GM18907 (cell line): Measurements from ENCODE around the gene FOXP4.

Source experiments
- ATAC-seq: cut with Tn5 transposase; IDR thresholded peaks from one replicate; pipeline ENCODE4 v1.9.1; 2021; ENCODE audit warnings: mild to moderate bottlenecking, moderate library complexity; ENCODE audit not compliant: unreplicated experiment

FOXP4 gene, protein sequence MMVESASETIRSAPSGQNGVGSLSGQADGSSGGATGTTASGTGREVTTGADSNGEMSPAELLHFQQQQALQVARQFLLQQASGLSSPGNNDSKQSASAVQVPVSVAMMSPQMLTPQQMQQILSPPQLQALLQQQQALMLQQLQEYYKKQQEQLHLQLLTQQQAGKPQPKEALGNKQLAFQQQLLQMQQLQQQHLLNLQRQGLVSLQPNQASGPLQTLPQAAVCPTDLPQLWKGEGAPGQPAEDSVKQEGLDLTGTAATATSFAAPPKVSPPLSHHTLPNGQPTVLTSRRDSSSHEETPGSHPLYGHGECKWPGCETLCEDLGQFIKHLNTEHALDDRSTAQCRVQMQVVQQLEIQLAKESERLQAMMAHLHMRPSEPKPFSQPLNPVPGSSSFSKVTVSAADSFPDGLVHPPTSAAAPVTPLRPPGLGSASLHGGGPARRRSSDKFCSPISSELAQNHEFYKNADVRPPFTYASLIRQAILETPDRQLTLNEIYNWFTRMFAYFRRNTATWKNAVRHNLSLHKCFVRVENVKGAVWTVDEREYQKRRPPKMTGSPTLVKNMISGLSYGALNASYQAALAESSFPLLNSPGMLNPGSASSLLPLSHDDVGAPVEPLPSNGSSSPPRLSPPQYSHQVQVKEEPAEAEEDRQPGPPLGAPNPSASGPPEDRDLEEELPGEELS

GRCh38 chr6:41545703-41546474, at the start of gene FOXP4:
FOXP4 (plus strand) TSS chr6:41546381; CDS start chr6:41565761, 19,380 bp downstream.
- ATAC-seq, result peak; percentile 78

GRCh38 chr6:41497573-41497972, 48.6 kb upstream of the FOXP4 start:
- no peak for ATAC-seq

DNA sequence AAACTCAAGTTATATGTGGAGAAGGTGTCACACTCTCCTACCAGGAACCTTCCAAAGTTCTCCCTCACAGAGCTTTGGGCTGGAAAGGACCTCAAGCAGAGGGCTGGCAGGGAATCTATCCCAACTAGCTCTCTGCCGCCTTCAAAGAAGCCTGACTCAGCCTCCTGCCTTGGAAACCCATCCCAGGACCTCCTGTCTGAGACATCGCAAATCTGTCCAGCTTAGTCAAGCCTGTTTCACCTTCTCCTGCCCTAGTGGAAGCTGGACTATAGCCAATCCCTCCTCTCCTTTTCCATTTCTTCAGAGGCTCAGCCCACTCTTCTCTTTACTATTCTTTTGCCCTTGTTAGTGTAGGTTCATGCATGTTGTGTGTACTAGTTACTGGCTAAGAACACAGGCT, 48.2 kb upstream of the FOXP4 start:
- no peak for ATAC-seq

GRCh38 chr6:41498968-41499599, 47.1 kb upstream of the FOXP4 start:
- ATAC-seq, result no peak

GRCh38 chr6:41500561-41500960, 45.6 kb upstream of the FOXP4 start:
- ATAC-seq, result no peak

- ATAC-seq, result no peak
Measured at GRCh38 chr6:41502566-41502916, 43.6 kb upstream of the FOXP4 start.

DNA sequence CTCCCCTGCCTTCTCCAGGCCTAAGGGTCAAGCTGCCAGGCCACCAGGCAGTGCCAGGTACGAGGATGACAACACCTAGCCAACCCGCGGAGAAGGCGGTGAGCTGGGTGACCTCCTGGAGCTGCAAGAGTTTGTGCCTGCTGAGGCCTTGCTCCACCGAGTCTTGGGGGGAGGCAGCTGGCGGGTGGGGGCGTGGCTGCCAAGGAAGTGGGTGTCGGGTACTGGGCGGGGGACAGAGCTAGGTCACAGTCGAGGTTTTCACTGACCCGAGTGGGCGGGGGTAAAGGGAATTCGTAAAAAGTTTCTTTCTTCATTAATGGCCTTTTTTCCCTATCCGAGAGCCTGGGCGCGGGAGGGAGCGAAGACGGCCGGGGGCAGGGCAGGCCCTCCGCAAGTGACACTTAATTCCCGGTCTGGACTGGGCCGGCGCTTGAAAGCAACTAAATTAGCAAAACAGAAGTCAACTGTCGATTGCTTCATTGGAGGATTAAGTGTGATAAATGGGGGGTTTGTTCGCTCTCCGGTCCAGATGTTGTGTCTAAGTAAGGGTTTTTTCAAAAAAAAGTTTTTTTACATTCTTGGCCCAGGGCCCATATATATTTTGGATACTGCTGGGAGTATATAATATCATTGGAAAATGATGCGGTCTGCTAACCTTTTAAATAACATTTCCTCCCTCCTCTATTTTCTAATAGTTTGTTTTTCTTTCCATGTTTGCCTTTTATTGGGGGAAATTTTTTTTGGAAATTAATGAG, 43.1 kb upstream of the FOXP4 start:
- ATAC-seq, result no peak

DNA sequence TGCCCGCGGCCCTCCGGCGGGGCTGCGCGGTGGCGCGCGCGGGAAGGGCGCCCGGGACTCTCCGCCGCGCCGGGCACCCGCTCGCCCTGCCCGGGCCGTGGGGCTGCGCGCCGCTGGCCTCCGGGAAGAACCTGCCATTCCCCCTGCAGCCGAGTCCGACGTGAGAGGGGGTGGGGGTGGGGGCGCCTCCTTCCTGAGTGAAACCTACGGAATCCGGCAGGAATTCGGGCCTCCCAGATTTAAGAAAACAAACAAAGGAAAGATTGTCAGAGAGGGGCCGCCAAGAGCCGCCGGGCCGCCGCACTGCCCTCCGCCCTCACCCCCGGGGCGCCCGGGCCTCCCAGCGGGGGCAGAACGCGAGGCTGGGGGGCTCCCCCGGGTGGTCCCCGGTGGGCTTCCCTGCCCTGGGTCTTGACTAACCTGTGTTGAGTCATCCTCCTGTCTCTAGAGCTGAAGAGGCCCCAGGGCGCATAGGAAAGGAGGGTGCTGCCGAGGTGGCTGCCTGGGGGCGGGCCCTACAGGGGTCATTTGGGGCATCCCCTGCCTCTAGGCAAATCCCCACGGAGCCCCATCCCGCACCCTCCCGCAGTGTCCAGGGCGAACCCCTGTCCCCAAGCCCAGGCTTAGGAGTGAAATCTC, 42.2 kb upstream of the FOXP4 start:
- no peak for ATAC-seq

DNA sequence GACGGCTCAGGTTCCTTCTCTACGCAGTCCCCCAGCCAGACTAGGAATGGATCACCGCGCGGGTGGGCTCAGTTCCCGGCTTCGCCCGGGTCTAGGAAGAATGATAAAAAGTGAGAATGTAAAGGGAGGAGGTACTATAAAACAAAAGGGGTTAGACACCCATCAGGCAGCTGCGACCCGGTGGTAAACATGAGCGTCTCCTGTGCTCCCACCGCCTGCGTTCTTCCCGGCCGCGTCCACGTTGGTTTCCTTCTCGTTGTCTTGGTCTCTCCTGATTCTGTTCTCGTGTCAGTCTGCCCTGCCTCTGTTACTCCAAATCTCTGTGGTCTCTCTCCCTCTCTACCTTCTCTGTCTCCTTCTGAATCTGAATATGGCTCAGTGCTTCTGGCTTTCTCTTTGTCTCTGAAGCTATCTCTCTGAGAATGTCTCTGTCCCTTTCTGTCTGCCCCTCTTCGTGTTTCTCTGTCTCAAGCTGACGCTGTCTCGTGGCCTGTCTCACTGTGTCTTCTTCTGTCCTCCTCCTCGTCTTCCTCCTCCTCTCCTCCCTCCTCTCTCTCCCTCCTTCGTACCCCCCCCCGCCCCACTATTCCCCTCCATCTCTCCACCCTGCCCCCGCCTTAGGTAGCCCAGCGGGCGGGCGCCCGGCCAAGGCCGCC, 41.6 kb upstream of the FOXP4 start:
- no peak for ATAC-seq

DNA sequence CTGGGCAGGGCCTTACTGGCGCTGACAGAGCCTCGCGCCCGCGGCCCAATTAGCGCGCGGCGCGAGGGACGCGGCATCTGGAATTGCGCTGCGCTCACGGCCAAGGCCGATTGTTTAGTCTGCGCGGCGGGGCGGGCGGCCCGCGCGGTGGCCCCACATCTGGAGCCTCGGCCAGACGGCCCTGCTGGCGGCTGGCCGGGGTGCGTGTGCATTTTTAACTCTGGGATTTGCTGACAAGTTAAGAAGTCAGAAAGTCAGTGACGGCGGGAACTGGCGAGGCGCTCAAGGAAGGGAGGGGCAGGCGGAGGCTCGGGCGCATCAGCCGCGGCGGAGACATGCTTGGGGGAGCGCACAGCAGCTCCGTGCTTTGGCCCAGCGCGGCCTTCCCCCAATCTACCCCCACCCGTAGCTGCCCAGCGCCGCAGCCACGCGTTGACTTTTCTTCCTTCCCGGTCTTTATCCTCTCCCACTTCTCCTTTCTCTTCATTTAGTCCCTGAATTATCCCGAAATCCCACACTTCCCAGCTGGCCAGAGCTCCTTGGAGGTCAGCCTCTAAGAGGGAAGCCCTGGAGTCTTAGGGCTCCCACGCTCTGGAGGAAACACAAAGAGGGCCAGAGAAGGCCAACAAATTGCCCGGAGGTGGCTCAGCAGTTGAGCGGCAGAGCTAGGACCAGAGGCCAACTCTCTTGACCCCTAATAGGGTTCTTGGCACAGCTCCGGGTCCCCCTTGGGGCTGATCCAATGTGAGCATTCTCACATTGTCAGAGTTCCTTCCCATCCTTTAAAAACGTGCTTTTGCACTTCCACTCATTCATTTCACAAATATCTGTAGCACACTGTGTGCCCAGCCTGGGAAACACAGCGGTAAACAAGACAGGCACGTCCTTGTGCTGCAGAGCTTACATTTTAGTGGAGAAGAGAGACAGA, 40.8 kb upstream of the FOXP4 start:
- peak; percentile 60 for ATAC-seq

DNA sequence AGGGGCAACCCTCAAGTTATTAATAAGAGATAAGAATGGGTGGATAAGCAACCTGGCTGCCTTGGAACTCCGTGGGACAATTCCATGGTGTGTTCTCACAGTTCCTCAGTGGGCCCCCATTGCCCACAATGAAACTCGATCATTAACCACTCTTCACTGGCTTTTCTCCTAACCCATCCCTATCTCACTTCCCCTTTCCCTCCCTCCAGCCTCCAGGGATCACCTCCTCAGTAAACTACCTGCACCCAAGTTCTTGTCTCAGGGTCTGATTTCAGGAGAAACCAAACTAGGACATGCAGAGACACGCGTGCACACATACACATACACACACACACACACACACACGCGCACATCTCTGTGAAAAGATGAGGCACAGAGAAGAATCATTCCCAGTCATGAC, 37.7 kb upstream of the FOXP4 start:
- no peak for ATAC-seq

- ATAC-seq, result no peak
Measured at GRCh38 chr6:41509580-41509979, 36.6 kb upstream of the FOXP4 start.

DNA sequence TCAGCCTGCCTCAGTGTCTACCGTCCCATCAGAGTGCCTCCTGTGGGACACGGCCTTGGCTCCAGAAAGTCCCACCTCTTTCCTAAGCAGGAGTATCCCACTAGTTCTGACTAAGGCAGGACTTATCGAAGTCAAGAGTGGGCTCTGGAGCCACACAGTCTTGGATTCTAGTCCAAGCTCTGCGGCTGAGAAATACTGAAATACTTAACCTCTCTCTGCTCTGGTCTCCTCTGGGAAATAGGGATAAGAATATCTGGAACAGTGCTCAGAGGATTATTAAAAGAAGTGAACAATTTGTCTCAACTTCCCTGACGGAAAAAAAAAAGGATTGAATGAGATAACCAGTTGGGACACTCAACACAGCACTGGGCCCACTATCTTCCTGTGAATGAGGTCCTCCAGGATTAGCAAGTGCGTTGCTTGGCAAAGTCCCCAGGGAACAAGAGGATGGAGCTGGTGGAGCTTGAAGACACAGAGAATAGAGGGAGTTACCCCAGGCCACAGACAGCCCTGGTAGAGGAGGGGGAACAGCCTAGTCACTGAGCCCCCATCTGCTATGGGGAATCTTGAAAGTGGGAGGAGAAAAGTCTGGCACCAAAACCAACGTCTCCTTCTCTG, 34.6 kb upstream of the FOXP4 start:
- no peak for ATAC-seq

DNA sequence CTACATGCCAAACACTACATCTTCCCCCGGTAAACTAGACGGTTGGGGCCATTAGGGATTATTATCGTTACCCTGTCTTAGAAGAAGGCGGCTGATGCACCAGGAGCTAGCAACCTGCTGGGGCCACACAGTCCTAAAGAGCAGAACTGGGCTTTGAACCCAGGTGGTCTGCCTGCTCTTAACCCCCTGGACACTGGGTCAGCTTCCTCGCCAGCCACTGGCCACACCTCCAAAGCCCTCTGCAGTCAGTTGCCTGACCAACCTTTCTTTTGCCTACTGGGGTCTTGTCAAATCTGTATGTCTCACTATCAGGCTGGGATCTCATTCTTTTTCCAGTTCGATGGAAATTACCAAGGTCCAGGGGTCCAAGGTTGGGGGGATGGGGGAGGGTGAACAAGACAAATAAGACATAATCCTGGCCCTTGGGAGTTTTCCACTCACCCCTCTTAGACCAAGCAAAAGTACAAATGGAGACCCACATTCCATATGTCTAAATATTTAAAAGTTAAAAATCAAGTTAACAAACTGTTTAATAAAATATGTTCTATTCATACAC, 34.0 kb upstream of the FOXP4 start:
- no peak for ATAC-seq

GRCh38 chr6:41515995-41516394, 30.2 kb upstream of the FOXP4 start:
- no peak for ATAC-seq

GRCh38 chr6:41518118-41518517, 28.1 kb upstream of the FOXP4 start:
- no peak for ATAC-seq

DNA sequence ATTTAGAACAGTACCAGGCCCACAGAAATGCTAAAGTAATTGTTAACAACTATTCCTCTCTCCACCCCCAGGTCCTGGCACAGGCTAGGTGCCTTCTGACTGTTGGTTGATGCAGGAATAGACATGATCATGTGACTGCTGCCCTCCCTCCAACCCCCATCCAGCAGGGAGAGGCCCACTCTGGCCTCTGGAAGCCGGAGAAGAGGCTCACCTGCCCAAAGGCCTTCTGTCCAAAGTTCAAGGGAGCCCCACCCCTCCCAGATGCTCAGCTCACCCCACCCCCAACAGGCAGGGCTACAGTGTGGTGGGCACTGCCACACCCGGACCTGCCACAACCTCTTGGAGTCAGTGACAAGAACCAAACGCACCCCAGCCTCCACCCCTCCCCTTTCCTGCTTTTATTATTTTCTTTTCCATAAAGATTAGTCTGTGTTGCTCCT, 26.9 kb upstream of the FOXP4 start:
- ATAC-seq, result no peak
